GM12865 (cell line): ENCODE measurements around the gene HTR4.
"Not testable (repeated sequence)": the region's sequence is repeated elsewhere in the genome, so short reads cannot be mapped to it uniquely, and the experiment has no call there.

Source experiments
- DNase-seq: peaks from one replicate; pipeline ENCODE4 v3.0.0; 2010; ENCODE audit warnings: low read depth
- H3K4me3 ChIP-seq: 2 replicates; pipeline ENCODE4 v1.5.1; 2011; ENCODE audit warnings: mild to moderate bottlenecking, low read depth, low read length, control low read depth
- TF ChIP-seq, protein P1 (sequence below): IDR thresholded peaks from 2 replicates; pipeline ENCODE4 v1.5.1; 2011; ENCODE audit warnings: low read length, control low read depth, low read depth, inconsistent platforms; ENCODE audit not compliant: insufficient read depth; ENCODE audit errors: missing control alignments

Gene HTR4

DNA sequence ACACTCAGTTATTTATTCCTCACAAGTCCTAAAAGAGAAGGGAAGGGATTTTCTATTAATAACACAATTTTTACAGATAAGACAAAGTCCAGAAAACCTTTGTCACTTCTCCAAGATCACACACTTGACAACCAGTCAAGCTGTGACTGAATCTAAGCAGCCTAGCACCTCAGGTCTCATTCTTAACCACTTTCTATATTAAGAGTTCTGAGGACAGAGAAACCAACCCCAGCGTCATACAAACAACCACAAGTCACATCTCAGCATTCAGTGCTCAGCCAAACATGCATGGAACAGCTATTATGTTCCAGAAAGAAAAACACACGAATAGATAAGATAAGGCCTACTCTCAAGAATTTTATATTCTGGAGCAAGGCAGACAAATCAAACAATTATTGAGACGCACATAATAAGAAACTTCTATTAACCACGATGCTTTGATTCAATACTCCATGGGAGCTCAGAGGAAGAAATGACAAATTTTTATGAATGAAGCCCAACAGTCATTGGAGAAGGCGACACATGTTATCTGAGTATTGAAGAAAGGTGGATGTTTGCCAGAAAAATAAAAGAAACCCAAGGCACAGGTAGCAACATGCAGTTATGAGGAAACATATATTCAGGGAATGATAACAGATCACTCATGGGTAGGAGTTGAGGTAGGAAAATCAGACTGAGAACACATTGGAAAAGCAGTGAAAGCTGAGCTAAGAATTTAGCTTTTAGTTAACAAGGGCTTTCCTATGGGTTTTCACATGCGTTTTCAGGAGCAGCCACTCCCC lies 113.1 kb downstream of the HTR4 start:
- DNase-seq = peak; percentile 2
- no peak overlapping the region for H3K4me3 ChIP-seq
- TF ChIP-seq, protein P1, sequence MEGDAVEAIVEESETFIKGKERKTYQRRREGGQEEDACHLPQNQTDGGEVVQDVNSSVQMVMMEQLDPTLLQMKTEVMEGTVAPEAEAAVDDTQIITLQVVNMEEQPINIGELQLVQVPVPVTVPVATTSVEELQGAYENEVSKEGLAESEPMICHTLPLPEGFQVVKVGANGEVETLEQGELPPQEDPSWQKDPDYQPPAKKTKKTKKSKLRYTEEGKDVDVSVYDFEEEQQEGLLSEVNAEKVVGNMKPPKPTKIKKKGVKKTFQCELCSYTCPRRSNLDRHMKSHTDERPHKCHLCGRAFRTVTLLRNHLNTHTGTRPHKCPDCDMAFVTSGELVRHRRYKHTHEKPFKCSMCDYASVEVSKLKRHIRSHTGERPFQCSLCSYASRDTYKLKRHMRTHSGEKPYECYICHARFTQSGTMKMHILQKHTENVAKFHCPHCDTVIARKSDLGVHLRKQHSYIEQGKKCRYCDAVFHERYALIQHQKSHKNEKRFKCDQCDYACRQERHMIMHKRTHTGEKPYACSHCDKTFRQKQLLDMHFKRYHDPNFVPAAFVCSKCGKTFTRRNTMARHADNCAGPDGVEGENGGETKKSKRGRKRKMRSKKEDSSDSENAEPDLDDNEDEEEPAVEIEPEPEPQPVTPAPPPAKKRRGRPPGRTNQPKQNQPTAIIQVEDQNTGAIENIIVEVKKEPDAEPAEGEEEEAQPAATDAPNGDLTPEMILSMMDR = no peak

DNA sequence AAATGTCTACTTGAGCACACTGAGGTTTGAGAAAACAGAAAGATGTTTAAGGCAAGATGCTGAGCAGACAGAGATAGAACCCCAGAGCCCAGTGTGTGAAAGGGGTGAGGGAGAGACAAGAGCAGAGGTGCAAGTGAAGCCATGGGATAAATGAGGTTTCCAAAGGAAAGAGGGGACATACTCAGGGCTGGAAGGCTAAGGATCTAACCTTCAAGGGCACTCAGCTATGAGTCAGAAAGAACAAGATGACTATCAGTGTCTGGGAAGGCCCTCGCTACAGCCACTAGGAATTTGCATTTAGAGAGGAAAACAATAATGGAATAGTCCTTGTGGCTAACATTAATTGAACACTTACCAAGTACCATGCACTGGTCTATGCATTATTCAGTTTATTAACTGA lies 113.7 kb downstream of the HTR4 start:
- DNase-seq = no peak
- no peak overlapping the region for H3K4me3 ChIP-seq
- TF ChIP-seq, protein P1 = no peak

DNA sequence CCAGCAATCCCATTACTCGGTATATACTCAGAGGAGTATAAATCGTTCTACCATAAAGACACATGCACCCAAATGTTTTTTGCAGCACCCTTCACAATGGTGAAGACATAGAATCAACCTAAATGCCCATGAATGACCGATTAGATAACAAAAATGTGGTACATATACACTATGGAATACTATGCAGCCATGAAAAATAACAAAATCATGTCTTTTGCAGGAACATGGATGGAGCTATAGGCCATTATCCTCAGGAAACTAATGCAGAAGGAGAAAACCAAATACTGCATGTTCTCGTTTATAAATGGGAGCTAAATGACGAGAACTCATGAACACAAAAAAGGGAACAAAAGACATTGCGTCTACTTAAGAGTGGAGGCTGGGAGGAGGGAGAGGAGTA lies 114.5 kb downstream of the HTR4 start:
- DNase-seq = no peak
- TF ChIP-seq, protein P1 = no peak
- H3K4me3 ChIP-seq = no peak overlapping the region

DNA sequence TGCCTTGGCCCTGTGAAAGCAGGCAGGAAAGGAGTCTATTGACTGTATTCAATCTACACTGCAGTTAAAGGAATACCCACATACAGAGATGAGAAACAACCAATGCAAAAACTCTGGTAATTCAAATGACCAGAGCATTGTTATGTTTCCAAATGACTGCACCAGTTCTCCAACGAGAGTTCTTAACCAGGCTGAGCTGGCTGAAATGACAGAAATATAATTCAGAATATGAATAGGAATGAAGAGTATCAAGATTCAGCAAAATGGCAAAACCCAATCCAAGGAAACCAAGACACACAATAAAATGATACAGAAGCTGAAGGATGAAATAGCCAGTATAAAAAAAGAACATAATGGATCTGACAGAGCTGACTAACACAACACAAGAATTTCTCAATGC lies 119.1 kb downstream of the HTR4 start:
- TF ChIP-seq, protein P1 = no peak
- DNase-seq = no peak
- H3K4me3 ChIP-seq = no peak overlapping the region

DNA sequence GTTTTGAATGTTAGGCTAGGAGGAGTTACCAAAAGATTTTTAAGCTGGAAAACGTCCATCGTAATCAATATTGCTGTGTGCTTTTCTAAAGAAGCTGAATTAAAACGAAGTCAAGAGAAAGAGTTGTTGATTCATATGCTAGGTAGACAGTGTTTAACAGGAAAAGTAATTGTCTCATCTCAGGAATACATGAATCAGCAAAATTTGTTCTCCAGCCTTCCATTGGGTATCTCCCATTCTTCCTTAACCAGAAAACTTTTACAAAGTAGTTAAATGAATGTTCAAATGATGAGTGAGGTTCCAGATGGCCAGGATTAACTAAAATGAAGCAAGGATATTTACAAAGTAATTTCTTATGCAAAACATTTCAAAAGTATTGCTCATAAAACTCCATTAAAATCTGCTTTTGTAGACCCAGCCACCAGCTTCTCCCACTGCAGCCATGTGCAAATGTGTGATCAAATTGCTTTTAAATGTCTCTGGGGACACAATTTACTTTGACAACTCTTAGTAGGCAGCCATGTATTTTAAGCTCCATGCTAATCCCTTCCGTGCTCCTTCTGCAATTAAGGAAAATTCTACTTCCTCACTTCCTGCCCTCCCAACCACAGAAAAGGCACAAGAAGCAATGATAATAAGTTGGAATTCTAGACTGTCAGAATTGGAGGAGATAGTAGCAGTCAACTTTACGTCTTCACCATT lies 121.2 kb downstream of the HTR4 start:
- TF ChIP-seq, protein P1 = no peak
- no peak overlapping the region for H3K4me3 ChIP-seq
- no peak for DNase-seq

DNA sequence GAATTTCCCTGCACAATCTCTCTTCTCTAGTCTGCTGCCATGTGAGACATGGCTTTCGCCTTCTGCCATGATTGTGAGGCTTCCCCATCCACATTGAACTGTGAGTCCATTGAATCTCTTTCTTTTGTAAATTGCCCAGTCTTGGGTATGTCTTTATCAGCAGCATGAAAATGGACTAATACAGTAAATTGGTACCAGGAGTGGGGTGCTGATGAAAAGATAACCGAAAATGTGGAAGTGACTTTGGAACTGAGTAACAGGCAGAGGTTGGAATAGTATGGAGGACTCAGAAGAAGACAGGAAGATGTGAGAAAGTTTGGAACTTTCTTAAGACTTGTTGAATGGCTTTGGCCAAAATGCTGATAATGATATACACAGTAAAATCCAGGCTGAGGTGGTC lies 124.9 kb downstream of the HTR4 start:
- DNase-seq, H3K4me3 ChIP-seq: not testable (repeated sequence)

DNA sequence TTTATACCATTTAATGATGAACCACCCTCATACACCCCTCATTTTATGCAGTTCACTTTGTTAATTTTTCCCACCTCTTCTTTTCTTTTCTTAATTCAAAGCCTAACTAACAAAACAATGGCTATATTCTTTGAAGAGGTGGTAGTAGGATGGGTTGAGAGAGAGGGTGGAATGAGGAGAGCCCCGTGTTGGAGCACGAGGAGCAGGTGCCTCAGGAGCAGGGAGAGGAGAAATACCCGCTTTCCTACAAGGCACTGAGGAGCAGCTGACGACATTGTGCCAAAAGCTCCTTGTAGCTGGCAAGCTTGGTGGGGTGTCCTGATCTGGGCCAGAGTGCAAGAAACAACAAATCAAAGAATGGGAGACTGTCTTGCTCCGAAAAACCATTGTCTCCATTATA lies 129.6 kb downstream of the HTR4 start:
- TF ChIP-seq, protein P1 = no peak
- no peak for DNase-seq
- no peak overlapping the region for H3K4me3 ChIP-seq
